Type B pancreatic cell (in vitro differentiated cells): ENCODE data around the gene ANXA10. TPM values are rescaled to one million over a fixed set of nuclear protein-coding genes. Genes with fewer than 3 reads are reported as not detected.

Source experiments
- DNase-seq: peaks from one replicate; pipeline ENCODE4 v3.0.0; 2021; ENCODE audit warnings: mixed read lengths; ENCODE audit not compliant: unreplicated experiment; ENCODE audit errors: extremely low spot score
- H3K27ac Mint-ChIP-seq: 2 replicates; pipeline ENCODE4 v1.8.0; 2021; ENCODE audit warnings: mild to moderate bottlenecking, mixed read lengths
- H3K27me3 Mint-ChIP-seq: 2 replicates; pipeline ENCODE4 v1.8.0; 2021; ENCODE audit warnings: mixed read lengths
- H3K36me3 Mint-ChIP-seq: 2 replicates; pipeline ENCODE4 v1.8.0; 2021; ENCODE audit warnings: mixed read lengths
- H3K4me1 Mint-ChIP-seq: one replicate; pipeline ENCODE4 v1.8.0; 2021; ENCODE audit warnings: mixed read lengths; ENCODE audit not compliant: unreplicated experiment
- H3K4me3 Mint-ChIP-seq: 2 replicates; pipeline ENCODE4 v1.8.0; 2021; ENCODE audit warnings: mild to moderate bottlenecking, mixed read lengths
- H3K9me3 Mint-ChIP-seq: 2 replicates; pipeline ENCODE4 v1.8.0; 2021; ENCODE audit warnings: mixed read lengths
- CTCF ChIP-seq: fragments of 200-600 bp; sonication (generic); conservative IDR thresholded peaks from 2 replicates; pipeline ENCODE4 v1.5.0; 2021; ENCODE audit warnings: antibody characterized with exemption, mild to moderate bottlenecking
- total RNA-seq: library from RNA; stranded (reverse); gene quantifications from 2 replicates; pipeline ENCODE4 v1.2.1, GENCODE V29; 2021; ENCODE audit warnings: low replicate concordance

ANXA10 gene
- total RNA-seq, 1 donor from 2014 or later: 39.8 TPM

- no peak for DNase-seq
- no peaks in the 10 kb centered on the region for H3K36me3 Mint-ChIP-seq
- H3K4me3 Mint-ChIP-seq: no peak overlapping the region
- no peaks in the 10 kb centered on the region for H3K4me1 Mint-ChIP-seq
- peaks cover under 1% of the 10 kb centered on the region for H3K9me3 Mint-ChIP-seq
- no peak overlapping the region for H3K27ac Mint-ChIP-seq
- H3K27me3 Mint-ChIP-seq: no peaks in the 10 kb centered on the region
- TF ChIP-seq CTCF: no peak
Observed at GRCh38 chr4:168164045-168164444, 71.7 kb downstream of the ANXA10 start.

- H3K4me3 Mint-ChIP-seq: no peak overlapping the region
- TF ChIP-seq CTCF: no peak
- H3K36me3 Mint-ChIP-seq: no peaks in the 10 kb centered on the region
- H3K4me1 Mint-ChIP-seq: no peaks in the 10 kb centered on the region
- H3K27ac Mint-ChIP-seq: no peak overlapping the region
- no peaks in the 10 kb centered on the region for H3K9me3 Mint-ChIP-seq
- H3K27me3 Mint-ChIP-seq: no peaks in the 10 kb centered on the region
- DNase-seq: no peak
Observed at GRCh38 chr4:168164915-168165548, 72.7 kb downstream of the ANXA10 start.

GRCh38 chr4:168167714-168168284 lies 75.5 kb downstream of the ANXA10 start:
- H3K4me3 Mint-ChIP-seq: no peak overlapping the region
- H3K9me3 Mint-ChIP-seq: no peaks in the 10 kb centered on the region
- no peak for DNase-seq
- no peaks in the 10 kb centered on the region for H3K36me3 Mint-ChIP-seq
- H3K4me1 Mint-ChIP-seq: no peaks in the 10 kb centered on the region
- TF ChIP-seq CTCF: no peak
- H3K27me3 Mint-ChIP-seq: no peaks in the 10 kb centered on the region
- no peak overlapping the region for H3K27ac Mint-ChIP-seq

- Mint-ChIP-seq H3K36me3 (no peaks in the 10 kb centered on the region), H3K4me1 (no peaks in the 10 kb centered on the region), H3K27me3 (no peaks in the 10 kb centered on the region), H3K27ac (no peak overlapping the region), H3K4me3 (no peak overlapping the region), H3K9me3 (no peaks in the 10 kb centered on the region)
- TF ChIP-seq CTCF: no peak
- no peak for DNase-seq
Observed at GRCh38 chr4:168174308-168174707, 82.0 kb downstream of the ANXA10 start.

GRCh38 chr4:168177546-168178149 lies 85.3 kb downstream of the ANXA10 start:
- no peak overlapping the region for H3K27ac Mint-ChIP-seq
- H3K27me3 Mint-ChIP-seq: no peaks in the 10 kb centered on the region
- no peaks in the 10 kb centered on the region for H3K4me1 Mint-ChIP-seq
- no peak for TF ChIP-seq CTCF
- H3K36me3 Mint-ChIP-seq: no peaks in the 10 kb centered on the region
- no peak for DNase-seq
- no peak overlapping the region for H3K4me3 Mint-ChIP-seq
- no peaks in the 10 kb centered on the region for H3K9me3 Mint-ChIP-seq
